Transverse colon (tissue), 4 donors: Measurements from ENCODE around the gene CDC42BPB. TPM values are rescaled to one million over a fixed set of nuclear protein-coding genes. Genes with fewer than 3 reads are reported as not detected.

Source experiments
- DNase-seq: peaks from one replicate; pipeline ENCODE4 v3.0.0-alpha.2; 2019
- H3K27ac ChIP-seq, 4 donors: fragments of 200-600 bp; sonication (generic); 2 replicates each; pipeline ENCODE4 v1.5.1; 2016 to 2018; ENCODE audit warnings: inconsistent platforms in 4 of 4
- H3K27me3 ChIP-seq: fragments of 200-600 bp; sonication (generic); 2 replicates; pipeline ENCODE4 v1.5.1; 2017; ENCODE audit warnings: inconsistent platforms
- H3K36me3 ChIP-seq, 4 donors: fragments of 200-600 bp; sonication (generic); 2 replicates each; pipeline ENCODE4 v1.5.1; 2017 to 2019; ENCODE audit warnings: inconsistent platforms in 4 of 4
- H3K4me1 ChIP-seq, 4 donors: fragments of 200-600 bp; sonication (generic); 2 replicates each; pipeline ENCODE4 v1.5.1; 2017 to 2020; ENCODE audit warnings: inconsistent platforms in 4 of 4
- H3K4me3 ChIP-seq, 4 donors: fragments of 200-600 bp; sonication (generic); 1 replicate in 1 of 4; 2 replicates in 3 of 4; pipeline versions ENCODE4 v1.5.1 to v1.6.1; 2017 to 2019; ENCODE audit warnings: inconsistent platforms in 4 of 4
- H3K9me3 ChIP-seq, 2 donors: fragments of 200-600 bp; sonication (generic); 2 replicates each; pipeline ENCODE4 v1.5.1; 2017 to 2019; ENCODE audit warnings: inconsistent platforms in 2 of 2
- EP300 ChIP-seq: sonication (generic); formaldehyde crosslinking; IDR thresholded peaks from one replicate; pipeline ENCODE4 v1.6.1; 2017; ENCODE audit warnings: antibody characterized with exemption, low read depth
- POLR2A ChIP-seq: fragments of 450-650 bp; IDR thresholded peaks from one replicate; pipeline ENCODE4 v1.6.1; 2016; ENCODE audit warnings: antibody characterized with exemption, mild to moderate bottlenecking, moderate library complexity
- POLR2AphosphoS5 ChIP-seq, 3 donors: sonication (generic); formaldehyde crosslinking; IDR thresholded peaks; one replicate each; pipeline ENCODE4 v1.6.1; 2016; ENCODE audit warnings: antibody characterized with exemption in 3 of 3
- WGBS, 2 donors: methylation state at CpG; one replicate each; pipeline ENCODE4 v1.1.5; 2018; ENCODE audit warnings: low coverage in 1 of 2; 5-methylcytosine and 5-hydroxymethylcytosine counted together
- in situ Hi-C, 4 donors: fragments of 200-750 bp; cut with MboI; loops; one replicate each; pipeline versions ENCODE4 v1.15.0 to v1.15.1; 2017; ENCODE audit warnings: low sequenced_read_pairs in 3 of 4, low pct_ligation_motif_present in 1 of 4, low pct_unique_long_range_greater_than_20kb in 1 of 4
- intact Hi-C: fragments of 100-400 bp; cut with DNase I; formaldehyde crosslinking; loops from one replicate; pipeline ENCODE4 v1.15.1; 2023; ENCODE audit warnings: low total_unique reads
- total RNA-seq, 4 donors: library from RNA; depleted of rRNA; stranded (reverse); fragments of >200 nt; gene quantifications; one replicate each; pipeline ENCODE4 v1.1.0, GENCODE V29; 2016
- TF ChIP-seq, protein P1 (sequence below), 5 experiments: fragments of 200-600 bp in 3 of 5; fragments of 450-650 bp in 2 of 5; sonication (generic) in 3 of 5; IDR thresholded peaks; 1 replicate in 2 of 5; 2 replicates in 3 of 5; pipeline ENCODE4 v1.5.1; 2016 to 2017; ENCODE audit warnings: antibody characterized with exemption in 5 of 5, inconsistent platforms in 3 of 5, mild to moderate bottlenecking in 2 of 5, moderate library complexity in 1 of 5

CDC42BPB gene
- total RNA-seq, 4 donors from 2014 or later, result 109 to 160 (median 123) TPM

DNA sequence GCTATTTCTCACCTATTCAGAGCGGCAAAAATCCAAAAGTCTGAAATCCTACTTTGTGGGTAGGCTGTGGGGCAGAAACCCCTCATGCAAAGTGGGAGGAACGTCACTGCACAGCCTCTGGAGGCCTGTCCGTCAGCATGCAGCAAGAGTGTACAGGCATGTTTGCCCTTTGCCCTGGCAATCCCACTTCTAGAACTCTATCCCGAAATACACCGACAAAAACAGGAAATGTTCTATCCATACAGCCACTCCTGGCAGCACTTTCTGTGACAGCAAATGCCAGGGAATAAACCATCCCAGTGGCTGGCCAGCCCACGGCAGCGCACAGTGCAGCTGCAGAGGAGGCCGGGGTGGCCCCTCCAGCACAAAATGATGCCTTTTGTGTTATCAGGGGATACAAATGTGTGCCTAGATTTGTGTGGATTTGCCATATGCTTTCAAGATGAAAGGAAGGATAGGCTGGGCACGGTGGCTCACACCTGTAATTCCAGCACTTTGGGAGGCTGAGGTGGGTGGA lies 95.2 kb downstream of the CDC42BPB start:
- in situ Hi-C loops (no loop called here), intact Hi-C loops (no loop called here)
- Histone ChIP-seq H3K9me3 (no peaks in the 10 kb centered on the region), H3K4me3 (no peak overlapping the region), H3K27ac (no peak overlapping the region), H3K4me1 (no peaks in the 10 kb centered on the region), H3K36me3 (peaks cover 0 to 82% (median 33%) of the 10 kb centered on the region in 4 donors), H3K27me3 (no peaks in the 10 kb centered on the region)
- DNase-seq, result no peak
- WGBS, 2 donors, result 79 to 100% methylated on average over 1 to 6 of the region's 9 CpGs
- TF ChIP-seq, protein P1, sequence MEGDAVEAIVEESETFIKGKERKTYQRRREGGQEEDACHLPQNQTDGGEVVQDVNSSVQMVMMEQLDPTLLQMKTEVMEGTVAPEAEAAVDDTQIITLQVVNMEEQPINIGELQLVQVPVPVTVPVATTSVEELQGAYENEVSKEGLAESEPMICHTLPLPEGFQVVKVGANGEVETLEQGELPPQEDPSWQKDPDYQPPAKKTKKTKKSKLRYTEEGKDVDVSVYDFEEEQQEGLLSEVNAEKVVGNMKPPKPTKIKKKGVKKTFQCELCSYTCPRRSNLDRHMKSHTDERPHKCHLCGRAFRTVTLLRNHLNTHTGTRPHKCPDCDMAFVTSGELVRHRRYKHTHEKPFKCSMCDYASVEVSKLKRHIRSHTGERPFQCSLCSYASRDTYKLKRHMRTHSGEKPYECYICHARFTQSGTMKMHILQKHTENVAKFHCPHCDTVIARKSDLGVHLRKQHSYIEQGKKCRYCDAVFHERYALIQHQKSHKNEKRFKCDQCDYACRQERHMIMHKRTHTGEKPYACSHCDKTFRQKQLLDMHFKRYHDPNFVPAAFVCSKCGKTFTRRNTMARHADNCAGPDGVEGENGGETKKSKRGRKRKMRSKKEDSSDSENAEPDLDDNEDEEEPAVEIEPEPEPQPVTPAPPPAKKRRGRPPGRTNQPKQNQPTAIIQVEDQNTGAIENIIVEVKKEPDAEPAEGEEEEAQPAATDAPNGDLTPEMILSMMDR (IDR thresholded peaks at IDR 0.05), result no peak
- TF ChIP-seq POLR2AphosphoS5 (IDR thresholded peaks at IDR 0.05), result no peak
- no peak for TF ChIP-seq POLR2A
- TF ChIP-seq EP300, result no peak

DNA sequence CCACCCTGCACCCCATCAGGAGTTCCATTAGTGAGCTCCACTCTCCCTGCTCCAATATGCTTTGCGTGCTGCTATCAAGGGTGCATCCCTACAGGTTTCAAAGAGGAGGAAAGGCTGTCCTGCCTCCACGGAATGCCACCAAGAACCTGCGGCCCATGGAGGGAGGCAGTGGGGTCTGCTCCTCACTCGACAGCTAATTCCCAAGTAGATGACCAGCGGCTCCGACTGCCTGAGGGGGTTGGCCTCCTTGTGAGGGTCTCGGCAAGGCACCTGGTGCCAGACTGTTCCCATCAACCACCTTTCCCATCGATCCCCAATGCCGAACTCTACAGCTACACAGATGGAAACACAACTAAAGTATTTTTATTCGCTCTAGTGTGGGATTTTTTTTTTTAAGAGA lies 98.9 kb downstream of the CDC42BPB start:
- H3K4me3 ChIP-seq, result no peak overlapping the region
- TF ChIP-seq POLR2A (no peak), POLR2AphosphoS5 (IDR thresholded peaks at IDR 0.05) (no peak), EP300 (no peak)
- TF ChIP-seq, protein P1 (IDR thresholded peaks at IDR 0.05), result no peak
- H3K4me1 ChIP-seq, result no peaks in the 10 kb centered on the region
- in situ Hi-C loops, result no loop called here
- H3K27ac ChIP-seq, result no peak overlapping the region
- 92 to 100% methylated on average over 1 to 10 of the region's 10 CpGs for WGBS, 2 donors
- H3K9me3 ChIP-seq, result no peaks in the 10 kb centered on the region
- H3K36me3 ChIP-seq, result peaks cover 0 to 65% (median 32%) of the 10 kb centered on the region in 4 donors
- DNase-seq, result no peak
- intact Hi-C loops, result no loop called here
- H3K27me3 ChIP-seq, result no peaks in the 10 kb centered on the region

DNA sequence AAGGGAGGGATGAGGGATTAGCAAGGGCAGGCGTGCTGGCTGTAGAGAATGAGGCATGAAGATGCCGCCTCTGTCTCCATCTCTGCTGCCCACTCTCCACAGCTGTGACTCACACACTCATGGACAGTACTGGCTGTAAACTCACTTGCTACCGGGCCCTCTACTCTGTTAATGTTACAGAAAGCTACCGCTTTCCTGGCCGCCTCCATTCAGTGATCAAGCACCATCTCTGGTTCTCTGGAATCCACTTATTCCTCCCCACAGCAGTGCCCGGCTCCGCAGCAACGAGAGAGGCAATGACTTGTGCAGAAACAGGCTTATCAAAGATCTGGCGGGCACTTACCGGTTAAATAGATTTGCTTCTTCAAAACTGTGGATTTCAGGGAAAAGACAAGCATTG lies 100.1 kb downstream of the CDC42BPB start:
- DNase-seq, result no peak
- H3K36me3 ChIP-seq, result peaks cover 0 to 66% (median 27%) of the 10 kb centered on the region in 4 donors

DNA sequence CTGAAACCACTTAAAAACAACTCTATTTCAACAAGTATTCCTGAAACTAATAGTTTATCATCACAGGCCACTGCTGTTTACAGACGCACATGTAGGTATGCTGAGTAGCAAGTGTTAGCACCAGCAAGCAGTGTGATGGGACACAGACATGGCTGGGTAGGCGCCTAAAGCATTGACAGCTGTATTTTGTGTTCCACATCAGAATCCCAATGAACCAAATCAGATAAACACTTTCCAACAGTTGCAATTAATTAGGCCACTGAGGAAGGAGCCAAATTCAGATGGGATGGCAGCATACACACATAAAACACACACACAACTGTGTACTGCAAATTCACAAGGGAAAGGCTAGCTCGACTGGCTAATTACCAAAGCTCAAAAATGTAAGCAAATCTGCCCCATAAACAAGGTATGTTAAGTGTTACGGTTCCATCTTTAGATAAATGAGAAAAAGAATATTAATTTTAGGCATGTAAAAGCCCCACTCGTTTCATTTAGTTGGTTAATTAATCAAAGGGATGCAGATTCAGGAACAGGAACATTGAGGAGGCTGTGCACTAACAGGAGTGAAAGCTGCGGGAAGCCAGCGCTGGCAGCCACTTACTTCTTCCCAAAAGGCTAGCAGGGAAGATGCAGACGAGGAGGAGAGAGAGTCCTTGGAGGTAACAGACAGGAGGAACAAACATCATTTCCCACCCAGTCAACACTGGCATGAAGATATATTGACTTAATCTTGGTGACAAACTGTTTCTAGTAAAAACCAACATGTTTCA lies 101.5 kb downstream of the CDC42BPB start:
- in situ Hi-C loops, result no loop called here
- Histone ChIP-seq H3K4me1 (no peaks in the 10 kb centered on the region), H3K27me3 (no peaks in the 10 kb centered on the region), H3K36me3 (peaks cover 0 to 70% (median 21%) of the 10 kb centered on the region in 4 donors), H3K4me3 (no peak overlapping the region), H3K9me3 (no peaks in the 10 kb centered on the region), H3K27ac (no peak overlapping the region)
- intact Hi-C loops, result no loop called here
- 82 to 90% methylated on average over 5 to 8 of the region's 8 CpGs for WGBS, 2 donors
- DNase-seq, result no peak
- TF ChIP-seq EP300 (no peak), POLR2A (no peak), POLR2AphosphoS5 (IDR thresholded peaks at IDR 0.05) (no peak)
- TF ChIP-seq, protein P1 (IDR thresholded peaks at IDR 0.05), result no peak

More for the DNA sequence above, 100.1 kb downstream of the CDC42BPB start:
- no peaks in the 10 kb centered on the region for H3K9me3 ChIP-seq
- H3K27ac ChIP-seq, result no peak overlapping the region
- H3K4me1 ChIP-seq, result no peaks in the 10 kb centered on the region
- no peak for TF ChIP-seq EP300
- TF ChIP-seq, protein P1 (IDR thresholded peaks at IDR 0.05), result no peak
- no peak for TF ChIP-seq POLR2A
- TF ChIP-seq POLR2AphosphoS5 (IDR thresholded peaks at IDR 0.05), result no peak
- no peak overlapping the region for H3K4me3 ChIP-seq
- in situ Hi-C loops, result no loop called here
- no peaks in the 10 kb centered on the region for H3K27me3 ChIP-seq
- intact Hi-C loops, result no loop called here
- 87 to 94% methylated on average over 3 to 10 of the region's 10 CpGs for WGBS, 2 donors
